SW480 (cell line): ENCODE results near the gene PACS2.
"Not testable (repeated sequence)": the region's sequence is repeated elsewhere in the genome, so short reads cannot be mapped to it uniquely, and the experiment has no call there.

ENCODE experiments used
- DNase-seq: peaks from one replicate; pipeline ENCODE4 v3.0.0-alpha.2; 2016; ENCODE audit warnings: low spot score

Gene PACS2

DNA sequence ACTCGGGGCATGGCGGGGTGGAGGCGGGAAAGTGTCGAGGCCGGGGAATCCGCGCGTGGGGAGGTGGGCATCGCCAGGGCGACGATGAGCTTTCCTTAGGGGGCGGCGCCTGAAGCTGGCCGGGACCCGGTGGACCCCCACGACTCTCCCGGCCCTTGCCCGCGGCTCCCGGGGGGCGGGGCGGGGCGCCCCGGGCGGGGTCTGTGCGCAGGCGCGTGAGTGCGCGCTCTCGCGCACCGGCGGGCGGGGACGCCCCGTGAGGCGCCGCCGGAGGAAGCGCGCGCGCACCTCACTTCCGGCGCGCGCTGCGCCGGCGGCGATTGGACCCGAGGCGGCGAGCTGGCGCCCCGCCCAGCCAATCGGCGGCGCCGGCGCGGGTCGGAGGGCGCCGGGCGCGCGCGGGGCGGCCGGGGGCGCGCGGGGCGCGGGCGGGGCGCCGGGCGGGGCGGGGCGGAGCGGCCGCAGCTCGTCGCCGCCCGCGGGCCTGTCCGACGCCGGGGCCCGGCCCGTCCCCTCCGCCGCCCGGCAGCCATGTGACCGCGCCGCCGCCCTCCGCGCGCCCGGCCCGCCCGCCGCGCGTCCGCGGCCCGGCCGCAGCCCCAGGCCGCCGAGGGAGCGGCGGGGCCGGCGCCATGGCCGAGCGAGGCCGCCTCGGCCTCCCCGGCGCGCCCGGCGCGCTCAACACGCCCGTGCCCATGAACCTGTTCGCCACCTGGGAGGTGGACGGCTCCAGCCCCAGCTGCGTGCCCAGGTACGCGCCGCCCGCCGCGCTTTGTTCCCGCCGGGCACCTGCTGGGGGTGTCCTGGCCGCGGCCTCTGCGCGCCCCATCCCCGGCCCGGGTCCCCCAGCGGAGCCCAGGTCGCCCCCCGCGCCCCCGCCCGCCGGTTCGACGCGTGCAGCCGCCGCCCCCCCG lies at the start of gene PACS2:
PACS2 (plus strand) TSS at position 462 of the 914 bp plus-strand sequence; CDS start at position 633, 171 bp downstream.
- peak; percentile 79 for DNase-seq

DNA sequence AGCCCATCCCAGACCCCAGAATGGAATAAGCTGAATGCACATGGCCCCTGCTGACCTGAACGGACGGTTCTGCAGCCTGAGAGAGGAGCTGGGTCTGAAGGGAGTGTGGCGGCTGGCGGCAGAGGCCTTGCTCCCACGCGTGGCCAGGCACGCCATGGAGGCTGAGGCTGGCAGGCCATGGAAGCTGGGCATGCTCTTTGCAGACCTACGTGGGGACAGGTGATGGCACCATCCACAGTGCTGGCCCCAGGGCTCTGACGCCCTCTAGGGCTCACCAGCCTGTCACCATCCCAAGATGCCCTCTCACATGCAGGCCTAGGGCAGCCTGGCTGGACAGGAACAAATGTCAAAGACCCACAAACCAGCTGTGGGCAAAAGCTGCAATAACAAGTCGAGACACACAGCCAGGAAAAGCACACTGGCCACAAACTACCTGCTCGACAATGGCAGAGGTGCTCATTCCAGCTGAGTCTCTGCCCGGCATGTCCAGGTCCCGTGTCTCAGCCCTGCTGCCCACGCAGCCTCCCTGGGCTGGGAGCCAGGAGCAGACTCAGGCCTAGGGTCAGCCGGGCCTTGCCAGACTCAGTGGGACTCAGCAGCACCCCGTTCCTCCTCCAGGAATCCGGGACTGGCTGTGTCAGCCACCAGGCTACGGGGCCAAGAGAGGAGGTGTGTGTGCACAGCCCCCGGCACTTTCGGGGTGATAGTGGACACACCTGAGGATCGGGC lies 46.6 kb upstream of the PACS2 start:
- peak; percentile 42 for DNase-seq

DNA sequence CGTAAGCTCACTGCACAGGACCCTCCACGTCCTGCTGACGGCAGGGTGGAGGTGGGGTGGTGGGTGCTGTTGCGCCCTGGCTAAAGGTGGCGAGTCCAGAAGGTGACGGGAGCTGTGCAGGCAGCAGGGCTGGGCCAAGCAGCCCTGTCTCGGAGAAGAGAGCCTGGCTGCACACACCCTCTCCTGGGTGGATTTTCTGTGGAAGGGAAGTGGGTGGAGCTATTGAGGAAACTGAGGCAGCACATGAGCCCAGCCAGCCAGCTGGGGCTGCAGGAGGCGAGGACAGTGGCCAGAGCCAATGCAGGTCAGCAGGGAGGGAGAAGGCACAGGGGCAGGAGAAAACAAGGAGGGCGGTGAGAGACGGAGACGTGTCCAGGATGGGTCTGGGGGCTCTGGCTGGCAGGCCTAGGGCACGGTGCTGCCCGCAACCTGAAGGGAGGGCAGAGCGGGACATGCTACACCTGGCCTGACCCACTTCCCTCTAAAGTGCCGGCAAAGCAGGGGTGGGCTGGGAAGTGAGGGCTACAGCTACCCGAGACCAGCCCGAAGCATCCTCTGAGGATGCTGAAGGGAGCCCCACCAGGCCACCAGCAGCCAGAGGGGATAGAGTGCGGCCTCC lies 45.7 kb upstream of the PACS2 start:
- DNase-seq: no peak

DNA sequence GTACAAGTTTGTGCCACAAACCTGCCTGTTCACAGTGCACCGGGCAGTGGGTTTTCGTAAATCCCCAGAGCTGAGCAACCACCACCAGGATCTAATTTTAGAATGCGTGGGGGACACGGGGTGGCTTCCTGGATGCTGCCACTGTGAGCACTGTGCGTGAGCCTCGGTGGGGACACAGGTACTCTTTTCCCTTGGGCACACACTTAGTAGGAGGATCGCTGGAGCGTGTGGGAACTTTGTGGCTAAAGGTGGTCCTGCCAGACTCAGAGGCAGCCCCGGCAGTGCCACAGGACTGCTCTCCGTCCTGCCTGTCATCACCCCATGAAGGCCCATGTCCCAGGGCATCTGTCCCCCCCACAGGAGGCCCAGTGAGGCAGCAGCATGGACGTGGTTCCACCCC lies 45.1 kb upstream of the PACS2 start:
- no peak for DNase-seq

DNA sequence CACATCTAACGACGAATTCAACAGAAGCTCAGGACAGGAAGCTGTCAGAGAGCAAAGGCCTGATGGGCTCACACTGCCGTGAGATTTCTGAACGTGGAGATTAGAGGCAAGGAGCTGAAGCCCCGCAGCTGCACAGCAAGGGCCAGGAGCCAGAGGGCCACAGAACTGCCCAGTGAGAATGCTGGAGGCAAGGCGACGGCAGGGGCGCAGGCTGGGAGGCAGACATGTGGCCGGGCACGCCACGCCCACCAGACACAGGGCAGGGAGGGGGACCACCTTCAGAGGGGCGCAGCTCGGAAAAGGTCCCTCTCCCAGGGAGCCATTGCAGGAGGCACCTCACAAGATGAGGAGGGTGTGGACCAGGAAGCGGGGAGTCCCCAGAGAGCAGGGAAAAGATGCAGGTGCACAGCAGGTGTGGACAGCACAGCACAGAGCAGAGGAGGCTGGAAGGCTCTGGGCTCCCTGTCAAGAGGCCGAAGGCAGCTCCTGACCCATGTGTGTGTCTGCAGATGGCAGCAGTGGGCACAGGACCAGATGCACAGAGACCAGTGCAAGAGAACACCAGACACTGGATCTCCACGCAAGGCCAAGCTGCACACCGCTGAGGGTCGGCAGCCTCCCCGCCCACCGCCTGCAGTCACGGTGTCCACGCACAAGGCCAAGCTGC lies 43.2 kb upstream of the PACS2 start:
- no peak for DNase-seq

DNA sequence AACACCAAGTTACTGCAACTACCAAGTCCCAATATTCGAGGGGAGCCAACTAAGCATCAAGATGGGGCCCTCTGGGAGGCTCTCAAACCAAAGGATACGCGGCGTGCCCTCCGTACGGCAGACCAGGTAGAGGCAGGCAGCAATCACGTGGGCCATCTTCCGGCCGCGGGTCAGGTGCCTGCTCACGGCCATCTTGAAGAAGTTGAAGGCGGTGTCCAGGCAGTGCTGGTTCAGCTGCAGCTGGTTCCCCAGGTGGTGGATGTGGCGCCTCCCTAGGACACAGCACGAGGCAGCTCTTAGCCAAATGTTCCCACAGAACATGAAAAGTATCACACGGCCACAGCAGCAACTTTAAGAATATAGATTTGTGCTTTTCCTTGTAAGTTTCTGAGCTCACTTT lies 41.9 kb upstream of the PACS2 start:
- no peak for DNase-seq

GRCh38 chr14:105273062-105273461 lies 41.5 kb upstream of the PACS2 start:
- no peak for DNase-seq

GRCh38 chr14:105274637-105275036 lies 39.9 kb upstream of the PACS2 start:
- DNase-seq: no peak

GRCh38 chr14:105275267-105275946 lies 39.1 kb upstream of the PACS2 start:
- DNase-seq: no peak

GRCh38 chr14:105277448-105277847 lies 37.1 kb upstream of the PACS2 start:
- not testable (repeated sequence) for DNase-seq

- no peak for DNase-seq
Measured at GRCh38 chr14:105279642-105280361, 34.7 kb upstream of the PACS2 start.

- DNase-seq: no peak
Measured at GRCh38 chr14:105280525-105280924, 34.0 kb upstream of the PACS2 start.

DNA sequence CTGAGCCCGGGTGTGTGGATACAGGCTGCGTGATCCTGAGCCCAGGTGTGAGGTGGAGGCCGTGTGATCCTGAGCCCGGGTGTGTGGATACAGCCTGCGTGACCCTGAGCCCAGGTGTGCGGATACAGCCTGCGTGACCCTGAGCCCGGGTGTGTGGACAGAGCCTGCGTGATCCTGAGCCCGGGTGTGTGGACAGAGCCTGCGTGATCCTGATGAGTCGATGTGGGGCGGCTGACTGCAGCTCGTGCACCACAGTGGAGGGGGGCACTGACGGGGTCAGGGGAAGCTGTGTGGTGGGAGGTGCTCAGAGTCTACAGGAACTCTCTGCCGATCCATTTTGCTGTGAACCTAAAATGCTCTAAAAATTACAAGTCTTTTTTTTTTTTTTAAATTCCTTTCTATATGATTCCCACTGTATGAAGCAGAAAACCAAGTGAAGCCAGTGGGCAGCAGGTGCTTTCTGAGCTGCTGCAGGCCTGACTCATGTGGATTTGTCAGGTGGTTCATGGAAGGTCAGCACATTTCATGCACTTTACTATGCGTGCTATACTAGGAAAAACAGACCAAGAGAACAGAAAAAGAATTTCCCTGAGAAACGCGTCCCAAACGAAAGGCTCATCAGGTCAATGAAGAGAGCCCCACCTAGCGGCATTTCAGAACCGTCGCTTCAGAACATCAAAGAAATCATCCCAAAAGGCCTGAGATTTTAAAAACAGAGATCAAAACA lies 33.0 kb upstream of the PACS2 start:
- peak; percentile 88 for DNase-seq

DNA sequence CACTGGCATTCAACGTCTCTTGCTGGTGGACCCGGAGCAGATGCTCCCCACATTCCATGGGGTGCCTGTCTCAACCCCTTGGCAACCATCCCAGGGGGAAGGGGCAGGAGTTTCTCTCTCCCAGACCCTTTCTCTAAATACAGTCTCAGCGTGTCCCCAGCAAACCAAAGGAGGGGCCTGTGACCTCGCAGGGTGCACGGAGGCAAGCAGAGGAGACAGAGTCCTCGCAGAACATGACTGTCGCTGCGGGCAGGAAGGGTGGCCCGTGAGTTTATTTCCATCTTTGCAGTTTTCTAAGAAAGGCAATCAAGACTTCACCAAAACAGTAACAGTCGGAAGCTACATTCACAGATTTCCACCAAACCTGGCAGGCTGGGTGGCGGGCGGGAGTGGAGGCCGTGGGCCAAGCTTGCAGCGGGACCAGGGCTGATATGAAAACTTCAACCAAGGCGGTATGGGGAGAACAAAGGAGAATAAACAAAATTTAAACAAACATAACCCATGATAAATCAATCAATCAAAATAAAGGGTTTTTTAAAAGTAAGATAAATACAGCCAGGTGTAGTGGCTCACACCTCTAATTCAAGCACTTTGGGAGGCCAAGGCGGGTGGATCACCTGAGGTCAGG lies 32.3 kb upstream of the PACS2 start:
- DNase-seq: no peak

DNA sequence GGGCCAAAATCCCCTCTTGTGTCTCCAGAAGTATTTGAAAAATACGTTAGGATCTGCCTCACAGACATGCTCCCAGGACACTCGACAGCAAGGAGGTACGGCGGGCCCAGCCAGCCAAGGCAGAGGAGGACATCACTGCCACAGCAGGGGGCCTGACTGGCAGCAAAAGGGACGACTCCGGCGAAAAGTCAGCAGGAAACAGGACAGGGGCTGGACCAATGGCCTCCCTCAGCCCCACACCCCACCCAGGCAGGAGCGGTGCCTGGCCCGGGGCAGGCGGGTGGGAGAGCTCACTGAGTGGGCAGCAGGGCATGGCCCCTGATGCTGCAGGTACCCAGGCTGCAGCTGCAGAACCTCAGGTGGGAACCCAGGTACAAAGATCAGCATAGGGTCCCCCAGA lies 31.5 kb upstream of the PACS2 start:
- DNase-seq: no peak

DNA sequence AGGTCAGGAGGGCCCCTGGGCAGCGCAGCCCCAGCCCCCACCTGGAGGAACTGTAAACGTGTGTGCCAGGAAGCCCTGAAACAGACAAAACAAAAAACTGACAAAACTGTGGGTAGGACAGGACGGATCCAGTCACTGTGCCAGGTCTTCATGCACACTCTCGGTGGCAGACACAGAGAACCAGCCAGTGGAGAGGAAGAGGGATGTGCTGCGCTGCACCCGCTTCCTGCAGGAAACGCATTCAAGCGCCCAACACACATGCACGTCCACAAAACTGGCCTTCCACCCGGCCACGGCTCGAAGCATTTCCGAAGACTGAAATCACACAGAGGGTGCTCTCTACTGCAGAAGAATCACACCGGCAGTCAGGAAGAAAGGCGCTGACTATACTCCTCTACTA lies 30.6 kb upstream of the PACS2 start:
- DNase-seq: no peak

- no peak for DNase-seq
Measured at GRCh38 chr14:105285174-105285573, 29.4 kb upstream of the PACS2 start.

- DNase-seq: no peak
Measured at GRCh38 chr14:105286759-105287144, 27.8 kb upstream of the PACS2 start.

- no peak for DNase-seq
Measured at GRCh38 chr14:105287249-105288102, 27.1 kb upstream of the PACS2 start.
